Measurements from ENCODE around the gene ACTR3C.
"Not testable (repeated sequence)": the region's sequence is repeated elsewhere in the genome, so short reads cannot be mapped to it uniquely, and the experiment has no call there.

ACTR3C gene

DNA sequence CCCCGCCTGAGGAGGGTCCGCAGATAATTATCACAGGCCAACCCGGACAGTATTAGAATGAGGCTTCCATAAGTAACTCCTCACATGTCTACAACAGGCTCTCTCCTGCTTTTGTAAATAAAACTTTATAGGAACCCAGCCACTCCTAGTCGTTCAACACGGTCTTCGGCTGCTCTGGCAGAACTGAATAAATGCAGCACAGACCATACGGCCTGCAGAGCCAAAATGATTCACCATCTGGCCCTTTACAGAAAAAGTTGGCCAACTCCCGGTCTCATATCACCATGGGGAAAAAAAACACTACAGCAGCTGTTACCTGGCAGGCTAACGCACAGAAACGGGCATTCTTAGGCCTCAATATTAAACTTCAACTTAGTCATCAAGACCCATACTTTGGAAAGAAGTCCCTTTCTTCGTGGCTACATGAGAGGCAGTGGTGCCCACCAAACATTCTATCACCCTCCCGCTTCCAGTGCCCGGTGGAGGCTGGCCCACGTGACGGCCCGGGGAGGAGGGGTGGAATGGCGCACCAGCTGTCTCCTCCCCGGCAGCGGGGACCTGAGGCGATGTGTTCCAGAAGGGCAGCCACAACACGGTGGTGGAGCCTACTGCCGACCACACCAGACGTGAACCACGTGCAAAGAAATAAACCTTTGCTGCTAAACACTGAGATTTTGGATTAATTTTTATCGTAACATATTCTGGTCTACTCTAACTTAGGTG is 41.5 kb downstream of the ACTR3C start:
- DNase-seq (ENCODE audit: low read depth) = not testable (repeated sequence)

DNA sequence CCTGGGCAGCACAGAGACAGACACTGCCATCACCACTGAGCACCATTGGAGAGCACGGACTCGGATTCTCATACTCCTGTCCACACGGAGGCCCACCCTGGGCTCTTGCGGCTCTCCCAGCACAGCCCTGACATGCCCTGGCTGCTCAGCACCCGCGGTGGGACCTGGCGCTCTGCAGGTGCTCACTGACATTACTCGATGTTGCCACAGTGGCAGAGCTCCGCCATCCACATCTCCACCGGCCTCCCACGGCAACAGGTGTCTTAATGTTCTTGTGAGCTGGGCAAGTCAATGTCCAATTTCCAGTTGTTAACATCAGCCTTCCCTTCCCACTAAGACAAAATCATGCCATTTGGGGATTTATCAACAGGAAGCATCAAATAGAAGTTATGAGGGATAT is 45.0 kb downstream of the ACTR3C start:
- DNase-seq (ENCODE audit: low read depth) = not testable (repeated sequence)

DNA sequence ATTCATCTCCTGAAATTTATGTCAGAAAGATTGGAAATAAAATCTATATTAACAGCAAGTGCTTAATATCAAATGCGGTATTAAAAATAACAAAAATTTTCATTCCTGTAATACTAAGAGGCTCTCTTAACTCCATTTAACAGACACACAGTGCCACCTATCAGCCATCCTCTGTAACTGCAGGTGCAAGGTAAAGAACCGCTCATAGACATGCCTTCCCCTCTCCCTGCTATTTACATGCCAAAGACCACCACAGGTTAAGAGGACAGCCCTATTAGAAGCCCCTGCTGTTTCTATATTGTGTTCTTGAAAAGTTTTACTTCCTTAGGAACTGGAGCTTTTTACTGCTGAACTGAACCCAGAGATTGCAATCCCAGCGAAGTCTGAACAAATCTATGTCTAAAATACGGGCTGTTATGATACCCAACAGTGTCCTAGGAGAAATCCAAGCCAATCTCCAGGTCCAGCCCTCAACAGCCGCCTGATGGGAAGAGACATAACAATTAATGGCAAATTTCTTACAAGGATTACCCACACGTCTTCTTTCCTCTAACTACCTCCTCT is 47.1 kb downstream of the ACTR3C start:
- DNase-seq (ENCODE audit: low read depth) = not testable (repeated sequence)

DNA sequence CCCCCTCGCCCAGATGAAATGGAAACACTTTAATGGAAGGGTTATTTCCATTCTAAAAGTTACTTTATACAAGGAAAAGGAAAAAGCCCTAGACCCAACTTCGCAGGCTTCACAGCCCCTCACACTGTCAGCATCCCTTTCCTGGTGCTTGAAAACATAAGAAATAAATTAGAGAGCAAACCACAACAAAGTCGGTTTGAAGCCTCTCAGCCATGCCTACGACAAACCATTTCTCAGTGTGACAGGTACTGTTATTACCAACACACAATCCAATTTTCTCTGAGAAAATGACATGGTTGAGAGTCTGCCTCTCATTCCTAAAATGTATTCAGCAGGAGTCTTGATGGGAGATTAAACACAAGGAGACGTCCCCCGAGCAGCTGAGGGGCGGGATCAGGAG is 51.4 kb downstream of the ACTR3C start:
- not testable (repeated sequence) for DNase-seq (ENCODE audit: low read depth)

DNA sequence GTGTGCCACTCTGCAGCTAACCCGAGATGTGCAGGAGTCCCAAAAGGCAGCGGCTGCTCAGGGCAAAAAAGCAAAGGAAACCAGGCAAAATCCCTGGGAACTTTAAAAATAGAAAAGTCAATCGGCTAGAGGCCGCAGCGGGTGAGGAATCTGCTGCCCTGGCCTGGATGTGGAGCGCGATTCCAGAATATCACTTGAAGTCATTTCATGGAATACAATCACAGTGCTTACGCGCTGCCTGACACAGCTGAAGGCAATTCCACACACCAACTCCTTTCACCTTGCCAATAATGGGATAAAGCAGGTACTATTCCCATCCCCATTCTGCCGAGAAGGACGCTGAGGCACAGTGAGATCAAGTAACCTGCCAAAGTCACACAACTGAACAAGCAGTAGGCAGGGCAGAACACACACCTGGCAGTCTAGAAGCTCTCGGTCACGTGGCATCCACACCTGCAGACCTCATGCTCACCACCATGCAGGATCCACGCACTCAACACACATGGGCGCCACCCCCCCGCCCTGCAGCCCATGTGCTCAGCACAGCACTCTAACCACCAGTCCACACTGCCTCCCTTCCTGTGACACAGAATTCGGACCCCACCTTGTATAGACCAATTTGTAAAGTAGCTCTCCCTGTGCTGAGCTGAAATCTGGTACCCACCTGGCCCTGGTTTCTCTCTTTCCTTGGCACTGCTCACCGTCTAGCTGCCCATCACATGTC is 53.1 kb downstream of the ACTR3C start:
- not testable (repeated sequence) for DNase-seq (ENCODE audit: low read depth)

DNA sequence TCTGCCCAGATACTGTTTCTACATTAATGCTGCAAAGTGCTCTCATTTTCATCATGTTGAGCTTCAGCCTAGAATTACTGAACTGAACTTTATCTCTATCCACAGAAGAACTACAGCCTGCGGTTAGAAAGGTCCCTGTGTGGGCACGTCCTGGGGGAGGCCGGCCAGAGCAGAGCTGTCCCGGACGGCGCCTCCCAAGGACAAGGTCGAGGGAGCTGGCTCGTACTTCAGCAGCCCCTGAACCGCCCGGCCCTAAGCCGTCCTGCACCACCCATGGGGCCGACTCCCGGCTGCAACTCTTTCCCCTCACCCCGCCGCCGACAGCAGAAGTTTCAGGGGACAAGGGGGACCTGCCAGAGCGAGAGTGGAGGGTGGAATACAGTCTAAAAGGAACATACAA is 54.5 kb downstream of the ACTR3C start:
- not testable (repeated sequence) for DNase-seq (ENCODE audit: low read depth)

DNA sequence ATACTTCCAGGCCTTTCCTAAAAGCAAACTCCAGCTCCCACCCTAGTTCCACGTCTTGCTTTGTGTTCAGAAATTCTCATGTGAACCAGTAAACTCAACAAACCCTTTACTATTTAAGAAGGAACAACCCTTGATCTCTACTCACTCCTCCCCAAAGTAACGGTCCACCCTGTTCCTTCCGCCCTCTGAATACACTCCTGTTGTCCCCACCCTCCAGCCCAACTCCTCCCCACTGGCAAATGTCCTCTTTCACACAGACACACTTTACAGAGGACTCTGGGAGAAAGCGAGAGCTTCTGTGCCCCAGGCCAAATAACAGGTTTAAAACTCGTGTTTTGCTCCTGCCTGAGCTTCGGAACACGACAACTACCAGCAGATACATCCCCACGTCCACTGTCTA is 55.1 kb downstream of the ACTR3C start:
- not testable (repeated sequence) for DNase-seq (ENCODE audit: low read depth)

DNA sequence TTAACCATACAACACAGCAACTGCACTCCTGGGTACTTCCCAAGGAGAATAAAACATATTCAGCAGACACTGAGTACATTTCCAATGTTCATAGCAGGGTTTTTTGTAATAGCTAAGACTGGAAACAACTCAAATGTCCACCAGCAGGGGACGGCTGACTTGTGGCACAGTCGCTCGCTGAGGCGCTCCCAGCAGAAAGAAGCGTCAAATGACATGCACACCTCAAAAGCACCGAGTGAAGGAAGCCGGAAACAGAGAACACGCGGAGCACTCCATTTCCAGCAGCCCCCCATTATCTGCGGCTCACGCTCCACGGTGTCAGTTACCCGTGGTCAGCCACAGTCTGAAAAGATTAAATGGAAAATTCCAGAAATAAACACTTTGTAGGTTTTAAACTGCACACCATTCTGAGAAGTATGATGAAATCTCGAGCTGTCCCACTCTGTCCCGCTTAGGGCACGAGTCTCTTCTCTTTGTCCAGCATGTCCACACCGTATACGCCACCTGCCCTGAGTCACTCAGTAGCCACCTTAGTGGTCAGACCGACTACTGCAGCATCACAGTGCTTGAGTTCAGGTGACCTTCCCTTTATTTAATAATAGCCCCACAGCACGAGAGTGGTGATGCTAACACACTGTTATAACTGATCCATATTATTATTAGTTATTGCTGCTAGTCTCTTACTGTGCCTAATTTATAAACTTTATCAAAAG is 56.2 kb downstream of the ACTR3C start:
- not testable (repeated sequence) for DNase-seq (ENCODE audit: low read depth)

DNA sequence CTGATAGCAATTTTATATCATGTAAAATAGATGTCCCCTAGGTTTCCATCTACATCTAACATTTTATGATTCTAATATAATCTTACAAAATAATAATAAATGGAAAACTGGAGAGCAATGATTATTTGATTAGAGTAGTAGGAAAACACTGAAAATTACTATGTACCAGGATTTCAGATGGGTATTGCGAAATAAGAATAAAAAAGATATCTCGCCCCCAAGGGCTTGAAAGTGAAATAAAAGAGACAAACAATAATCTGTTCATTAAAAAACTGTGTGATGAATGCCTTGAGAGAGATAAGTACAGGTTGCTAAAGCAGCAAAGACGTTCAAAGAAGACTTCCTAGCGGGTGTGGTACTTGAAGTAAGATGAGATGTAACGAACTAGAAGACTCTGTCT is 60.7 kb downstream of the ACTR3C start:
- not testable (repeated sequence) for DNase-seq (ENCODE audit: low read depth)

DNA sequence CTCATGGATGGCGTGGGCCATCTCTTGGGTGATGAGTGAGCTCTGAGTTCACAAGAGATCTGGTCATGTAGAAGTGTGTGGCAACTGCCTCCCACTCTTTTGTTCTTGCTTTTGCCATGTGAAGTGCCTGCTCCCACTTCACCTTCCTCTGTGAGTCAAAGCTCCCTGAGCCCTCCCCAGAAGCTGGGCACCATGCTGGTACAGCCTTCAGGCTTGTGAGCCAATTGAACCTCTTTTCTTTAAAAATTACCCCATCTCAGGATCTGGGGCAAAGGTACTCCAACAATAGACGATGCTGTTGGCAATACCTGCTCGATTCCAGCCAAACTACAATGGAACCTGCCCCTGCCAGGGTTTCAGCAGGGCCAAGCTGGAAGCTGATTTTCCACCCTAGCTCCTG is 75.6 kb downstream of the ACTR3C start:
- DNase-seq (ENCODE audit: low read depth) = not testable (repeated sequence)

DNA sequence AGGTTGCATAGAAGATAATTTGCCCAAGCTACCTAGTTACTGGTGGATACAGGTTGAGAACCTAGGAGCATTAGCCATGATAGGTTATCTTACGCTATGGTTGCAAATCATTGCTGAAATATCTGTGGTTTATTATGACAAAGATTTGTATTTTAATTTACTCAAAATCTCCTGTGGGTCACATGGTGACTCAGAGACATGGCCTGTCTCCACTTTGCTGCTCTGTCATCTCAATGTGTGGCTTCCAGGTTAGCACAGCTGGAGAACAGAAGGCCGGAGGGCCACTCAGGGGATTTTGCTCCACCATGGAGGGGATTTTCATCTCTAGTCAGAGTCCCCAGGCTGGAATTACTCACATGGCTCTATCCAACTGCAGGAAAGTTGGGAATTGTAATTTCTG is 78.1 kb downstream of the ACTR3C start:
- not testable (repeated sequence) for DNase-seq (ENCODE audit: low read depth)

DNA sequence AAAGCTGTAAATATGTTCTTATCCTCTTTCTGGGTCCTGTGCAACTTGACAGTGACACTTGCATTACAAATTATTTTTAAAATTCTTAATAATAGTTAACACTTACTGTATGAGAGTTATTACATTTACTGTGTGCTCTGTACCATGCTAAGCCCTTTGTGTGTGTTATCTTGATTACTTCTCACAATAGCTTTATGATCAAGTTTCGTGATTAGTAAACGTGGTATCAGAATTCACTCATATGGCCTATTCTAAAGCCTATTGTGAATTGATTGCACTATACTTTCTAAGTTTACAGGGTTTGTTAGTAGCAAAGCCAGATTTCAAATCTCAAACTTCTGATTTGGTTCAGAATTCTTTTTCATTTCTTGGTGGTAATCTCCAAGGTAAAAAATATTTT is 80.4 kb downstream of the ACTR3C start:
- DNase-seq (ENCODE audit: low read depth) = not testable (repeated sequence)

DNA sequence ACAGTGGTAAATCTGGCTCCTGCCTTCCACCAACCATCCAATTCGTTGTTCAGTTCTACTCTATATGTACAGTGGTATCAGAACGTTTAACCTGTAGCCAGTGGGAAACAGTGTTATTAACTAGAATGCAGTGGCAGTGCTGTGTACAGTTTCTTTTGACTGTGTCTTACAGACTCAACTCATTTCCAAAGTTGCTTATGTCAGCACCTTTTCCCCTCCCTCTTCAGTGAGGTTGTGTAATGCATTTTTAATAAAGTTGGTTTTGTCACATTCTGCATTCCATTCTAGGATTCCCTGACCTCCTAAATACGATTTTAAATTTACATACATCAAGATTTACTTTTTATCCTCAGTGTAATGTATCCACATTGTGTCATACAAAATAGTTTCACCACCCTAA is 97.9 kb downstream of the ACTR3C start:
- DNase-seq (ENCODE audit: low read depth) = not testable (repeated sequence)

DNA sequence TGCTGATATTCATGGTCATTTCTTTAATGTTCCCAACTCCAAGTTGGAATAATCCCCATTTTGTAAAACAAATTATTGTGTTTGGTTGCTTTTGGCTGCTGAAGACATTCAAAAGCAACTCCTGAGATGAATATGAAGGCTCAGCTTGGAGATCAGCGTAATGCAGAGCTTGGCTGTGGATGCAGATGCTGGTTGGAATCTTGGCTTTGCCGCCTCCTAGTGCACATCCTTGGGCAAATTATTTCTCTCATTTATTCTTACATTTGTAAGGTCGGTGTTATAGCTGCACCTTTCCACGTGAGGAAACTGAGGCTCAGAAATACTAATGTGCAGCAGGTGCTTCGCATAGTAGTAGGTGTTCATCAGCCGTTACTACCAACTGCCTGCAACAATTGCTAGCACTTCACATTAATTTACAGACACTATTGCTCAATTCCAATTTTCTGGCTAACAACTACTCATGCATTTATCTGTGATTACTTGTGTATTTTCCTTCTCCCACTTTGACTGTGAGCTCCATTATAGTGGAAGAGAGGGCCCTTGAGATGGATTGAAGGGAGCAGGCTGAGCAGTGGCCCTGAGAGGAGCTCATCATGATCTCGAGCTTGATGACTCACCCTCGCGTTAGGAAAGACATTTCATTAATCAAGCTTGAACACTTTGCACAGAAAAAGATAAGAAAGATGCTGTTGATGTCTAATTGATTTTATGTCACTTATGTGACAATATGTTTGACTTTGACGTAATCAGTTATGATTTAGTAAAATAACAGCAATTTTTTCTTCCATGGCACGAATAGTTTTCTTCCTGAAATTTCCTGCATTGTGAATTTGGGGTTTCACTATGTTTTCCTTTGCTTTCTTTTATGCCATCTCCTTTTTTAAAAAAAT is 101.0 kb downstream of the ACTR3C start:
- DNase-seq (ENCODE audit: low read depth) = not testable (repeated sequence)

DNA sequence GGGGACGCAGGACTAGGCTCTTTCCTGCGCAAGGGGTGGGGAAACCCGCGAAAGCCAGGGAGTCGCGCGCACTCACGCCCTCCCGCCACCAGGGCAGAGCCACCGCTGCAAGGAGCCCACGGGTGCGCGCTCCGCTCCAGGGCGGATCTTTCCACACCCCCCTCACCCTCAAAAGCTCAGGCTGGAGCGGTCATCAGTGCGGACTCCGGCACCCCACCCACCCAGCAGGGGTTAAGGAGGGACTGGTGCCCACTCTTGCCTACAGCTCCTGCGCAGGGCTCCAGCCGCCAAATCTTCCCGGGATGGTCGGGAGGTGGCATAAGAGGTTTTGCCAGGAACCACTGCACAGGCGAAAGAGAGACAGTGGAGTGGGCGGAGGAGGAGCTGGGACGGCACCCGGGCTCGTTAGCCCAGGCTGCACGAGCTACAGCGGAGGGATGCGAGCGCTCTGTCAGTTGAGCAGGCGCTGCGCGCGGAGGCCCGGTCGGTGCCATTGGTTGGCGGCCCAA is 102.6 kb downstream of the ACTR3C start:
- not testable (repeated sequence) for DNase-seq (ENCODE audit: low read depth)

DNA sequence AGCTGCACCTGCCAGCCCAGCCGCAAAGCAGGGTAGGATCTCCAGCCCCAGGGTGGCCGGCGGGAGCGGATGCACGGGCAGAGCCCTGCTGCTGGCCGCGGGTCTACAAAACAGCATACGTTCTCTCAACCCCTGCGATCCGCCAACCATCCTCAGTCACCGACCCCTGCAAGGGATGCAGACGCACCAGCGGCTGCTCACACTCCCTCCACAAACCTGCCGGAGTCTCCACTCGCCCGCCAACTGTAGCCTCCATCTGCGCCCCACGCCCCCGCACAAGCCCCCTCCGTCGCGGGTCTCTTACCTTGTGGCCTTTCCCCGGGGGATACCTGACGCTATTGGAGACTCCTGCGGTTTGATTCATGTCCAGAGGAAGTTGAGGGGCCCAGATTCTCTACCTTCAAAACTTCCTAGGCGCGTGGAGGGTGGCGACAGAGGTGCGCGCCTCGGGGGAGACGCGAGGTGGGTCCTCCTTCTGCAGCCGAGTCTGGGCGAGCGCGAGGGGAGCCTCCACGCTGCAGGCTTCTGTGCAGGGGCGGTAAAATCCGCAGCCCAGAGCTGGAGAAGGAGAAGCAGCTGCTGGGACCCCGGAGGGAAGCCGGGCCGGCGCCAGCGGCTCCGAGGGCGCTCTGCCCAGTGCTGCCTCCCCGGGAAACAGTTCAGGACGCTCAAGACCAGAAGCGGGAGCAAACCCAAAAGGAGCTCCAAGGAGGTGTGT is 103.2 kb downstream of the ACTR3C start:
- not testable (repeated sequence) for DNase-seq (ENCODE audit: low read depth)

DNA sequence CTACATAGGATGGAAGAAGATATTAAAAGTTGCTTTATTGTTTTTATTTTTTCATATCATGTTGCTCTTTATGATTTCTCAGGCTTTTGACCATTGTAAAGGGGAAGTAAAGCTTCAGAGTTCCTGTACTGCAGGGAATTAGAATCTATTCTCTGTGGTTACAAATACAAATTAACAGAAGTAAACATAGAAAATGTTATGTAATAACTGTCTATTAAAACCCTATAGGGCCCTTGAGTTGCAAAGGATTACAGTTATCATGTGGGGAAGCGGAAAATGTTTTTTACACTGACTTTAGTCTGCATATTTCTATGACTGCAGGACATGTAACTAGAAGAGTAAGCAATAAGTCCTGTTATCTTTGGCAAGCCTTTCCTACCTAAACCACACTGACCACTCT is 116.5 kb downstream of the ACTR3C start:
- not testable (repeated sequence) for DNase-seq (ENCODE audit: low read depth)

DNA sequence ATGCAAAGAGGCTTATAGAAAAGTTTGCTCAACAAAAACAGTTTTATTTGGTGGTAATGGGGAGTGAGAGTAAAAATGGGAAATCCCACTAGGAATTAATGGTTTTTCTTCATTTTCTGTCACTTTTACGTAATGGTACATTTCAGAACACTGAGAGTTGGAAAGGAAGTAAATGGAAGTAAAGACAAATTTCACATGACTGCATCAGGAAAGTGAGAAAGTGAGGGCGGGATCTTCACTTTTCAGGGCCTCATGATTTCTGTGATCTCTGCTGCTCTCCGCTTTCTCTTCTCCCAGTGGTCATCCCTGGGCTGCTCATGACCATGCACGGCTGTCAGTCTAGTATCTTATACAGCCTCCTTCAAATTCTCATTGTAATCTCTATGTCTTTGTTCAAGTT is 117.5 kb downstream of the ACTR3C start:
- not testable (repeated sequence) for DNase-seq (ENCODE audit: low read depth)

DNA sequence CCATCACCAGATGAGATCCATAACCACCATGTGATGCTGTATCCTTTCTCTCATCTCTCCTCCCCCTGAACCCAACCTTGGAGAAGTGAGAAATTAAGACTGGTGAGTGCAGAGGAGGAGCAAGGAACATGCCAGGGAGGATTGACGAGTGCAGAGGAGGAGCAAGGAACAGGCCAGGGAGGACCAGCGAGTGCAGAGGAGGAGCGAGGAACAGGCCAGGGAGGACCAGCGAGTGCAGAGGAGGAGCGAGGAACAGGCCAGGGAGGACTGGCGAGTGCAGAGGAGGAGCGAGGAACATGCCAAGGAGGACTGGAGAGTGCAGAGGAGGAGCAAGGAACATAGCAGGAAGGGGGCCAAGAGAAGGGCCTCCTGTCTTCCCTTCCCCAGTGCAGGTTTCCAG is 118.8 kb downstream of the ACTR3C start:
- not testable (repeated sequence) for DNase-seq (ENCODE audit: low read depth)

DNA sequence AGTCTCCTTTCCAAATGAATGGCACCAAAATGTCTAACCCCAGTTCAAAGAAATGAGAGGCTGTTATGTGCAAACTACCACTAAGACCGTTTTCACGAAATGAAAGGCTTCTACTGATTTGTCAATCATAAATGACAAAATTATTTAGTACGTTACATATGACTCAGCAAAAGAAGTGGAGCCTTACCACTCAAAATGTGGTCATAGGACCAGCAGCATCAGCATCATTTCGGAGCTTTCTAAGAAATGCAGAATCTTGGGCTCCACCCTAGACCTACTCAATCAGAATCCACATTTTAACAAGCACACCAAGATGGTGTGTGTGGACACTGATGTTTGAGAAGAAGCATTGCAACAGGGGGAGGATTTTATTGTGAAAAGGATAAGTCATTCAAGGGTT is 120.5 kb downstream of the ACTR3C start:
- not testable (repeated sequence) for DNase-seq (ENCODE audit: low read depth)
